ENCODE data around the gene STX7. TPM values are rescaled to one million over a fixed set of nuclear protein-coding genes. Genes with fewer than 3 reads are reported as not detected.

The STX7 gene
- total and polyA plus RNA-seq, 3 donors from 2014 or later, result 12.7 to 18.8 (median 16.2) TPM

GRCh38 chr6:132482581-132482980, 30.3 kb downstream of the STX7 start:
- Histone ChIP-seq H3K36me3 (ENCODE audit: low read depth, missing control alignments) (no peaks in the 10 kb centered on the region), H3K4me3 (no peak overlapping the region), H3K27me3 (no peaks in the 10 kb centered on the region), H3K9me3 (no peaks in the 10 kb centered on the region), H3K4me1 (no peaks in the 10 kb centered on the region), H3K27ac (no peak overlapping the region)
- TF ChIP-seq, protein P1, sequence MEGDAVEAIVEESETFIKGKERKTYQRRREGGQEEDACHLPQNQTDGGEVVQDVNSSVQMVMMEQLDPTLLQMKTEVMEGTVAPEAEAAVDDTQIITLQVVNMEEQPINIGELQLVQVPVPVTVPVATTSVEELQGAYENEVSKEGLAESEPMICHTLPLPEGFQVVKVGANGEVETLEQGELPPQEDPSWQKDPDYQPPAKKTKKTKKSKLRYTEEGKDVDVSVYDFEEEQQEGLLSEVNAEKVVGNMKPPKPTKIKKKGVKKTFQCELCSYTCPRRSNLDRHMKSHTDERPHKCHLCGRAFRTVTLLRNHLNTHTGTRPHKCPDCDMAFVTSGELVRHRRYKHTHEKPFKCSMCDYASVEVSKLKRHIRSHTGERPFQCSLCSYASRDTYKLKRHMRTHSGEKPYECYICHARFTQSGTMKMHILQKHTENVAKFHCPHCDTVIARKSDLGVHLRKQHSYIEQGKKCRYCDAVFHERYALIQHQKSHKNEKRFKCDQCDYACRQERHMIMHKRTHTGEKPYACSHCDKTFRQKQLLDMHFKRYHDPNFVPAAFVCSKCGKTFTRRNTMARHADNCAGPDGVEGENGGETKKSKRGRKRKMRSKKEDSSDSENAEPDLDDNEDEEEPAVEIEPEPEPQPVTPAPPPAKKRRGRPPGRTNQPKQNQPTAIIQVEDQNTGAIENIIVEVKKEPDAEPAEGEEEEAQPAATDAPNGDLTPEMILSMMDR (IDR thresholded peaks at IDR 0.05), result no peak
- intact Hi-C loops (cut with DNase I; ENCODE audit: low total_unique reads), result loop anchor here (5.0 kb wide), 1 partner anchor 205 kb away; no protein-coding TSS in a partner anchor
- DNase-seq, result no peak
- WGBS, 2 donors, result 46 to 71% methylated on average over 2 of the region's 2 CpGs

DNA sequence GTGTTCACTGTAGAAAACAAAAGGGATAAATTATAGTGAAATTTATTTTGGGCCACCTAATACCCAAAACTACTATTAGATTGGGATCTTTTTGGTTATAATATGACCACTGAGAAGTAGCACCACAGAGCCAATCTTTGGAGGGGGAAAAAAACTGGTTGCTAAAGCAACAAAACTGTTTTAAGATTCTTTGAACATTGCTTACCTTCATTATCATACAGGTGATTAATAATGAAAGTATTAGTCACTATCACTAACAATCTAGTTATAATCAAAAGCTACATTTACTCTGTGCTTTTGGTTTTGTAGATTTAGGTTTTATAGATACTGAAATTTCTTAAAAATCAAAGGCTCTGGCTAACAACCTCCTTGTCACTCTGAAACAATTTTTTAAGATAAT, 31.7 kb downstream of the STX7 start:
- Histone ChIP-seq H3K4me3 (no peak overlapping the region), H3K27ac (no peak overlapping the region), H3K4me1 (no peaks in the 10 kb centered on the region), H3K27me3 (no peaks in the 10 kb centered on the region), H3K9me3 (no peaks in the 10 kb centered on the region), H3K36me3 (ENCODE audit: low read depth, missing control alignments) (no peaks in the 10 kb centered on the region)
- no peak for TF ChIP-seq POLR2A (IDR thresholded peaks at IDR 0.05)
- TF ChIP-seq, protein P1 (IDR thresholded peaks at IDR 0.05), result no peak
- DNase-seq, result no peak
- intact Hi-C loops (cut with DNase I; ENCODE audit: low total_unique reads), result loop anchor here (5.0 kb wide), 1 partner anchor 204 kb away; no protein-coding TSS in a partner anchor

- H3K27me3 ChIP-seq, result no peaks in the 10 kb centered on the region
- H3K27ac ChIP-seq, result no peak overlapping the region
- 98 to 100% methylated on average over 2 of the region's 2 CpGs for WGBS, 2 donors
- H3K9me3 ChIP-seq, result no peaks in the 10 kb centered on the region
- TF ChIP-seq, protein P1 (IDR thresholded peaks at IDR 0.05), result no peak
- TF ChIP-seq POLR2A (IDR thresholded peaks at IDR 0.05), result no peak
- DNase-seq, result no peak
- no peaks in the 10 kb centered on the region for H3K36me3 ChIP-seq (ENCODE audit: low read depth, missing control alignments)
- H3K4me3 ChIP-seq, result no peak overlapping the region
- no peaks in the 10 kb centered on the region for H3K4me1 ChIP-seq
- intact Hi-C loops (cut with DNase I; ENCODE audit: low total_unique reads), result no loop called here
Observed at GRCh38 chr6:132479131-132479530, 33.8 kb downstream of the STX7 start.

DNA sequence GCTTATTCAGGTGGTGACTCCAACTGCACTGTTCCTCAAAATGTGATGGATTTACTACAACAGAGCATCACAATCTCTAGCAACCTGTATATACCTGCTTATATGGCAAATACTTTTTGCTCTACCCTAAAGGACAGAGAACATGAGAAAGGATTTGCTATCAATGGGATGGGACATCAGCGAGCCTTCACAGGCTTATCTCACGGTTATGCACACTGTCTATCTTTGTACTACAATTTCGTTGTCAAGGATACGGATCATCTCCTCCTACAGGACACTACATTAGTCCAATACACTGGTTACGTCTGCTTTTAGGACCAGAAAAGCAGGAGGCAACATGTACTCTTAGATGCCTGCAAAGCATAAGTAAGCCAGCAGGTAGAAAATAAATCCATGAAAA, 34.2 kb downstream of the STX7 start:
- no peak for DNase-seq
- intact Hi-C loops (cut with DNase I; ENCODE audit: low total_unique reads), result no loop called here
- Histone ChIP-seq H3K27me3 (no peaks in the 10 kb centered on the region), H3K9me3 (no peaks in the 10 kb centered on the region), H3K4me3 (no peak overlapping the region), H3K4me1 (no peaks in the 10 kb centered on the region), H3K27ac (no peak overlapping the region), H3K36me3 (ENCODE audit: low read depth, missing control alignments) (no peaks in the 10 kb centered on the region)
- TF ChIP-seq POLR2A (IDR thresholded peaks at IDR 0.05), result no peak
- TF ChIP-seq, protein P1 (IDR thresholded peaks at IDR 0.05), result no peak
- WGBS, 2 donors, result 72 to 85% methylated on average over 5 of the region's 5 CpGs

GRCh38 chr6:132478266-132478665, 34.6 kb downstream of the STX7 start:
- no peaks in the 10 kb centered on the region for H3K9me3 ChIP-seq
- intact Hi-C loops (cut with DNase I; ENCODE audit: low total_unique reads), result no loop called here
- H3K4me3 ChIP-seq, result no peak overlapping the region
- H3K27ac ChIP-seq, result no peak overlapping the region
- no peaks in the 10 kb centered on the region for H3K27me3 ChIP-seq
- 83 to 88% methylated on average over 2 of the region's 2 CpGs for WGBS, 2 donors
- no peak for DNase-seq
- H3K36me3 ChIP-seq (ENCODE audit: low read depth, missing control alignments), result no peaks in the 10 kb centered on the region
- H3K4me1 ChIP-seq, result no peaks in the 10 kb centered on the region
- TF ChIP-seq, protein P1 (IDR thresholded peaks at IDR 0.05), result no peak
- TF ChIP-seq POLR2A (IDR thresholded peaks at IDR 0.05), result no peak

Measured in testis (tissue), 3 donors.